WTC11 (cell line): ENCODE results near the gene RIMBP2. TPM values are rescaled to one million over a fixed set of nuclear protein-coding genes. Genes with fewer than 3 reads are reported as not detected.

Experiments used
- ATAC-seq: fragments of 200-7000 bp; cut with Tn5 transposase; 2 replicates; pipeline ENCODE4 v1.10.0; 2021; ENCODE audit warnings: mild to moderate bottlenecking, moderate library complexity
- CTCF ChIA-PET: fragments of 300-600 bp; sonication (Branson Sonifier 250); formaldehyde crosslinking; loops from one replicate; lab custom pipeline; 2021; ENCODE audit warnings: antibody characterized with exemption; lab: Charles Lee
- POLR2A ChIA-PET: fragments of 350-600 bp; sonication (Branson Sonifier 250); formaldehyde crosslinking; loops from one replicate; lab custom pipeline; 2021; ENCODE audit warnings: antibody characterized with exemption; lab: Charles Lee
- DNase-seq: peaks from one replicate; pipeline ENCODE4 v3.0.0; 2021; ENCODE audit warnings: low spot score
- H3K27ac Mint-ChIP-seq: 2 replicates; pipeline ENCODE4 v1.8.0; 2021; ENCODE audit warnings: mixed read lengths
- H3K27me3 Mint-ChIP-seq: 2 replicates; pipeline ENCODE4 v1.8.0; 2021; ENCODE audit warnings: low read depth, mild to moderate bottlenecking, moderate library complexity, mixed read lengths
- H3K36me3 Mint-ChIP-seq: 2 replicates; pipeline ENCODE4 v1.8.0; 2021; ENCODE audit warnings: mixed read lengths
- H3K4me1 Mint-ChIP-seq: 2 replicates; pipeline ENCODE4 v1.8.0; 2022; ENCODE audit warnings: mixed read lengths
- H3K4me3 Mint-ChIP-seq: 2 replicates; pipeline ENCODE4 v1.8.0; 2021; ENCODE audit warnings: mild to moderate bottlenecking, moderate library complexity, mixed read lengths
- H3K9me3 Mint-ChIP-seq: 2 replicates; pipeline ENCODE4 v1.8.0; 2021; ENCODE audit warnings: mixed read lengths
- AFF4 ChIP-seq: sonication (generic); formaldehyde crosslinking; IDR thresholded peaks from 2 replicates; pipeline ENCODE4 v1.8.1; 2023; ENCODE audit warnings: mild to moderate bottlenecking, missing genetic modification reagents, borderline replicate concordance
- ATF1 ChIP-seq: sonication (generic); formaldehyde crosslinking; IDR thresholded peaks from 2 replicates; pipeline ENCODE4 v1.8.1; 2023; ENCODE audit warnings: mild to moderate bottlenecking, moderate library complexity, missing genetic modification reagents
- EMX1 ChIP-seq: fragments of 250-450 bp; sonication (Bioruptor Pico); IDR thresholded peaks from 2 replicates; pipeline ENCODE4 v1.8.0; 2021; ENCODE audit warnings: mild to moderate bottlenecking
- ERG ChIP-seq: fragments of 250-450 bp; sonication (Bioruptor Pico); IDR thresholded peaks from 2 replicates; pipeline ENCODE4 v1.8.0; 2021; ENCODE audit warnings: mild to moderate bottlenecking
- FOXJ3 ChIP-seq: sonication (generic); formaldehyde crosslinking; IDR thresholded peaks from 2 replicates; pipeline ENCODE4 v1.9.0; 2021; ENCODE audit warnings: missing genetic modification reagents, mild to moderate bottlenecking, borderline replicate concordance
- FOXP1 ChIP-seq: sonication (generic); formaldehyde crosslinking; IDR thresholded peaks from 2 replicates; pipeline ENCODE4 v1.8.0; 2022; ENCODE audit warnings: missing genetic modification reagents, mild to moderate bottlenecking, moderate library complexity, borderline replicate concordance
- GRHL2 ChIP-seq: fragments of 250-450 bp; sonication (Bioruptor Pico); IDR thresholded peaks from 2 replicates; pipeline ENCODE4 v1.8.0; 2022; ENCODE audit warnings: mild to moderate bottlenecking, moderate library complexity; ENCODE audit not compliant: insufficient replicate concordance, severe bottlenecking
- IRF2 ChIP-seq: sonication (generic); formaldehyde crosslinking; IDR thresholded peaks from 2 replicates; pipeline ENCODE4 v1.8.0; 2022; ENCODE audit warnings: low read depth, missing genetic modification reagents, borderline replicate concordance
- KAT7 ChIP-seq: sonication (generic); formaldehyde crosslinking; IDR thresholded peaks from 2 replicates; pipeline ENCODE4 v1.8.1; 2023; ENCODE audit warnings: missing genetic modification reagents, mild to moderate bottlenecking, borderline replicate concordance
- OVOL2 ChIP-seq: fragments of 250-450 bp; sonication (Bioruptor Pico); IDR thresholded peaks from 2 replicates; pipeline ENCODE4 v1.9.0; 2021; ENCODE audit warnings: mild to moderate bottlenecking, borderline replicate concordance
- SMAD4 ChIP-seq: sonication (generic); formaldehyde crosslinking; IDR thresholded peaks from 2 replicates; pipeline ENCODE4 v1.8.0; 2022; ENCODE audit warnings: mild to moderate bottlenecking, missing genetic modification reagents
- TEAD1 ChIP-seq: sonication (generic); formaldehyde crosslinking; IDR thresholded peaks from 2 replicates; pipeline ENCODE4 v1.8.0; 2022; ENCODE audit warnings: mild to moderate bottlenecking, missing genetic modification reagents
- ZNF416 ChIP-seq: fragments of 250-450 bp; sonication (Bioruptor Pico); IDR thresholded peaks from 2 replicates; pipeline ENCODE4 v1.9.0; 2021; ENCODE audit warnings: mild to moderate bottlenecking, inconsistent platforms
- ZNF423 ChIP-seq: fragments of 250-450 bp; sonication (Bioruptor Pico); IDR thresholded peaks from 2 replicates; pipeline ENCODE4 v2.1.2; 2022; ENCODE audit warnings: mild to moderate bottlenecking, moderate library complexity
- ZNF425 ChIP-seq: fragments of 250-450 bp; sonication (Bioruptor Pico); conservative IDR thresholded peaks from 2 replicates; pipeline ENCODE4 v1.9.0; 2021; ENCODE audit warnings: mild to moderate bottlenecking
- total RNA-seq: library from RNA; stranded (reverse); gene quantifications from 3 replicates; pipeline ENCODE4 v1.2.3, GENCODE V29; 2021

The RIMBP2 gene
- total RNA-seq, 1 experiment from 2014 or later = 2.6 TPM

- no peak for TF ChIP-seq OVOL2 (CRISPR knock-in tag)
- no peak for TF ChIP-seq ERG (CRISPR knock-in tag)
These were observed 41.0 kb downstream of the RIMBP2 start (continued) for GRCh38 chr12:130675121-130675520.

- Mint-ChIP-seq H3K27ac (no peak overlapping the region), H3K4me3 (no peak overlapping the region)
- CTCF ChIA-PET = no interaction called here
- POLR2A ChIA-PET = no interaction called here
- no peak for TF ChIP-seq GRHL2 (CRISPR knock-in tag)
- TF ChIP-seq SMAD4 (CRISPR knock-in tag) = no peak
- TF ChIP-seq AFF4 (CRISPR knock-in tag) = no peak
- no peak for TF ChIP-seq ATF1
- TF ChIP-seq ZNF425 = no peak
- TF ChIP-seq ZNF416 (CRISPR knock-in tag) = no peak
- TF ChIP-seq, all 79 proteins: peak for 0
- DNase-seq (no peak), ATAC-seq (no peak)
- Mint-ChIP-seq H3K4me1 (0 out of 2 replicates have a peak, but pooled peaks cover 3% of the 10 kb centered on the region), H3K9me3 (peaks cover 7% of the 10 kb centered on the region), H3K36me3 (0 out of 2 replicates have a peak, but pooled peaks cover under 1% of the 10 kb centered on the region), H3K27me3 (no peaks in the 10 kb centered on the region)
These were observed 41.4 kb downstream of the RIMBP2 start for GRCh38 chr12:130674676-130675075.

- TF ChIP-seq KAT7 (CRISPR knock-in tag) (no peak), IRF2 (CRISPR knock-in tag) (no peak), FOXP1 (CRISPR knock-in tag) (no peak), EMX1 (no peak), TEAD1 (CRISPR knock-in tag) (no peak), ATF1 (no peak), FOXJ3 (CRISPR knock-in tag) (no peak), ZNF423 (no peak)
- POLR2A ChIA-PET = no interaction called here
- no peak overlapping the region for H3K4me3 Mint-ChIP-seq
- no peaks in the 10 kb centered on the region for H3K27me3 Mint-ChIP-seq
- DNase-seq (no peak), ATAC-seq (no peak)
- H3K36me3 Mint-ChIP-seq = peaks cover 11% of the 10 kb centered on the region
- H3K27ac Mint-ChIP-seq = peak overlapping the region; percentile 63; the same call in 1 of the 2 replicates
- H3K9me3 Mint-ChIP-seq = peaks cover 19% of the 10 kb centered on the region
- H3K4me1 Mint-ChIP-seq = 0 out of 2 replicates have a peak, but pooled peaks cover 3% of the 10 kb centered on the region
- CTCF ChIA-PET = no interaction called here
These were observed 42.9 kb downstream of the RIMBP2 start for GRCh38 chr12:130673036-130673705.
